B cell (primary cell): ENCODE results near the gene MED16.

Experiments used
- EZH2 ChIP-seq: IDR thresholded peaks from 2 replicates; pipeline ENCODE4 v1.6.1; 2012; ENCODE audit warnings: borderline replicate concordance, low read depth, mild to moderate bottlenecking, moderate library complexity, low read length; ENCODE audit not compliant: insufficient read depth, poor library complexity, severe bottlenecking
- TF ChIP-seq, protein P1 (sequence below): fragments of 200-600 bp; IDR thresholded peaks from one replicate; pipeline ENCODE4 v1.8.0; 2022; ENCODE audit warnings: antibody characterized with exemption, mild to moderate bottlenecking

DNA sequence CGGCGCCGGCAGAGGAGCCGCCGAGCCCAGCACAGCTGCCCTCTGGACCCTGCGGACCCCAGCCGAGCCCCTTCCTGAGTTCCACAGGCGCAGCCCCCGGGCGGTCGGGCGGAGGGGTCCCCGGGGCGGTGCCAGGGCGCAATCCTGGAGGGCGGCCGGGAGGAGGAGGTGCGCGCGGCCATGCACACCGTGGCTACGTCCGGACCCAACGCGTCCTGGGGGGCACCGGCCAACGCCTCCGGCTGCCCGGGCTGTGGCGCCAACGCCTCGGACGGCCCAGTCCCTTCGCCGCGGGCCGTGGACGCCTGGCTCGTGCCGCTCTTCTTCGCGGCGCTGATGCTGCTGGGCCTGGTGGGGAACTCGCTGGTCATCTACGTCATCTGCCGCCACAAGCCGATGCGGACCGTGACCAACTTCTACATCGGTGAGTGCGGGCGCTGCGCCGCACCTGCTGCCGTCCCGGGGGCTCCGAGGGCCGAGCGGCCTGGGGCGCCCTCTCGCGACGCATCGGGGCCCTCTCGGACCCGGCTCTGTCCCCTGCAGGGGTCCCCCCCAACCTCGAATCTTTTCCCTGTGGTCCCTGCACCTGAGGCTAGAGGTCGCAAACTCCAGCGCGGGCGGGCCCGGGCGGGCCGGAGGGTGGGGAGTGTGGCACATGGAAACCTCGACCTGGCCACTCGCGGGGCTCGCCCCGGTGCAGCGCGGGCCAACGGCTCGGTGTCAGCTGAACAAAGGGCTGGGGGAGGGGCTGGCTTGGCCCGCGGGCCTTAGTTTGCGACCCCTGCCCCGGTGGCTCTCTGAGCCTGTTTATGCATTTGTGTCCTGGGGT, 24.6 kb upstream of the MED16 start, which contains the start of gene KISS1R:
- TF ChIP-seq, protein P1, sequence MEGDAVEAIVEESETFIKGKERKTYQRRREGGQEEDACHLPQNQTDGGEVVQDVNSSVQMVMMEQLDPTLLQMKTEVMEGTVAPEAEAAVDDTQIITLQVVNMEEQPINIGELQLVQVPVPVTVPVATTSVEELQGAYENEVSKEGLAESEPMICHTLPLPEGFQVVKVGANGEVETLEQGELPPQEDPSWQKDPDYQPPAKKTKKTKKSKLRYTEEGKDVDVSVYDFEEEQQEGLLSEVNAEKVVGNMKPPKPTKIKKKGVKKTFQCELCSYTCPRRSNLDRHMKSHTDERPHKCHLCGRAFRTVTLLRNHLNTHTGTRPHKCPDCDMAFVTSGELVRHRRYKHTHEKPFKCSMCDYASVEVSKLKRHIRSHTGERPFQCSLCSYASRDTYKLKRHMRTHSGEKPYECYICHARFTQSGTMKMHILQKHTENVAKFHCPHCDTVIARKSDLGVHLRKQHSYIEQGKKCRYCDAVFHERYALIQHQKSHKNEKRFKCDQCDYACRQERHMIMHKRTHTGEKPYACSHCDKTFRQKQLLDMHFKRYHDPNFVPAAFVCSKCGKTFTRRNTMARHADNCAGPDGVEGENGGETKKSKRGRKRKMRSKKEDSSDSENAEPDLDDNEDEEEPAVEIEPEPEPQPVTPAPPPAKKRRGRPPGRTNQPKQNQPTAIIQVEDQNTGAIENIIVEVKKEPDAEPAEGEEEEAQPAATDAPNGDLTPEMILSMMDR = peak; percentile 79
- TF ChIP-seq EZH2 = no peak
